Endothelial cell of umbilical vein (primary cell): ENCODE results near the gene NPNT.

Source experiments
- CTCF ChIP-seq, 2 donors: IDR thresholded peaks; 1 replicate in 1 of 2; 2 replicates in 1 of 2; pipeline ENCODE4 v1.5.1; 2011; ENCODE audit warnings: low read length in 2 of 2, mild to moderate bottlenecking in 2 of 2, moderate library complexity in 2 of 2, control low read depth in 1 of 2, inconsistent platforms in 1 of 2, low read depth in 1 of 2; ENCODE audit not compliant: insufficient read depth in 1 of 2; ENCODE audit errors: extremely low read depth in 1 of 2
- POLR2A ChIP-seq: IDR thresholded peaks from 2 replicates; pipeline ENCODE4 v1.6.1; 2012; ENCODE audit warnings: low read depth, mild to moderate bottlenecking, control low read depth, low read length
- POLR2AphosphoS5 ChIP-seq: IDR thresholded peaks from 2 replicates; pipeline ENCODE4 v1.6.1; 2012; ENCODE audit warnings: low read depth, mild to moderate bottlenecking, control low read depth, low read length, moderate library complexity; ENCODE audit not compliant: insufficient read depth

- no peak for TF ChIP-seq CTCF (IDR thresholded peaks at IDR 0.05; ENCODE audit: extremely low read depth in 1 of 2, insufficient read depth in 1 of 2, low read depth in 1 of 2, low read length in 2 of 2)
- no peak for TF ChIP-seq POLR2A
- no peak for TF ChIP-seq POLR2AphosphoS5
Measured at GRCh38 chr4:105911426-105911825, 16.2 kb downstream of the NPNT start.
